ENCODE measurements around the gene SLC13A1.
"Not testable (repeated sequence)": the region's sequence is repeated elsewhere in the genome, so short reads cannot be mapped to it uniquely, and the experiment has no call there.

SLC13A1 gene

DNA sequence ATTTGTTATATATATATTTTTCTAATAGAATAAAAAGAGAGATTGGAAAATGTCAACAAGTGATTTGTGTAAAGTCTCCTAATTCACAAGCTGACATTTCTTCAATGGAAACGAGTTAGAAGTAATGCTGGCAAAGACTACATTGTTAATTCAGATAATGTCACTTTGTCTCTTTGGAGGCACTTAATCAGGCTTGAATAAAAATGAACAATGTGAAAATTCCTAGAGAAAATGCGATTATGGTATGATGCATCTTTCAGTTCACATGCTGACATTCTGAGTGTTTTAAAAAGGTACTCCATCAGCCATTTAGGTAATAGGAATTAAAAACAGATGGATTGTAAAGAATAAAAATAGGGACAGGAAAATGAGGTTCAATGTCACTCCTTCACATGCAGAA lies 100.1 kb downstream of the SLC13A1 start:
- TF ChIP-seq, protein P1, sequence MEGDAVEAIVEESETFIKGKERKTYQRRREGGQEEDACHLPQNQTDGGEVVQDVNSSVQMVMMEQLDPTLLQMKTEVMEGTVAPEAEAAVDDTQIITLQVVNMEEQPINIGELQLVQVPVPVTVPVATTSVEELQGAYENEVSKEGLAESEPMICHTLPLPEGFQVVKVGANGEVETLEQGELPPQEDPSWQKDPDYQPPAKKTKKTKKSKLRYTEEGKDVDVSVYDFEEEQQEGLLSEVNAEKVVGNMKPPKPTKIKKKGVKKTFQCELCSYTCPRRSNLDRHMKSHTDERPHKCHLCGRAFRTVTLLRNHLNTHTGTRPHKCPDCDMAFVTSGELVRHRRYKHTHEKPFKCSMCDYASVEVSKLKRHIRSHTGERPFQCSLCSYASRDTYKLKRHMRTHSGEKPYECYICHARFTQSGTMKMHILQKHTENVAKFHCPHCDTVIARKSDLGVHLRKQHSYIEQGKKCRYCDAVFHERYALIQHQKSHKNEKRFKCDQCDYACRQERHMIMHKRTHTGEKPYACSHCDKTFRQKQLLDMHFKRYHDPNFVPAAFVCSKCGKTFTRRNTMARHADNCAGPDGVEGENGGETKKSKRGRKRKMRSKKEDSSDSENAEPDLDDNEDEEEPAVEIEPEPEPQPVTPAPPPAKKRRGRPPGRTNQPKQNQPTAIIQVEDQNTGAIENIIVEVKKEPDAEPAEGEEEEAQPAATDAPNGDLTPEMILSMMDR (IDR thresholded peaks at IDR 0.05; ENCODE audit: low read depth, low read length), result no peak
- DNase-seq (ENCODE audit: extremely low read depth, low read depth), result no peak

DNA sequence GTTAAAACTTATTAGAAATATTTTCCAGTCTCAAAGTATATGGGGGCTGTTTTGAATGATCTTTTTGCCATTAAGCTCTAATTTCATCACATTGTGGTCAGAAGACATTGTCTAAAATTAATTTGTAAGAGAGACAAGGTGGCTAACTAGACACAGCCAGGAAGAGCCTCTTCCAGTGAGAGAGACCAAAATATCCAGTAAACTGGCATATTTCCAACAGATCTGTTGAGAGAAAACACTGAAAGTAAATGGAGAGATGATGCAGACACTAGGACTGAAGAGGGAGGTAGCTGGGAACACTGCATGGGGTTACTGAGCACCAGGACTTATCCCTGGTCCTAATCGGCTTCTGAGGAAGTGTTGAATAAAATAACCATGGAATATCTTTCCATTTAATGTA lies 102.8 kb downstream of the SLC13A1 start:
- DNase-seq (ENCODE audit: extremely low read depth, low read depth), result no peak
- TF ChIP-seq, protein P1 (IDR thresholded peaks at IDR 0.05; ENCODE audit: low read depth, low read length), result no peak

DNA sequence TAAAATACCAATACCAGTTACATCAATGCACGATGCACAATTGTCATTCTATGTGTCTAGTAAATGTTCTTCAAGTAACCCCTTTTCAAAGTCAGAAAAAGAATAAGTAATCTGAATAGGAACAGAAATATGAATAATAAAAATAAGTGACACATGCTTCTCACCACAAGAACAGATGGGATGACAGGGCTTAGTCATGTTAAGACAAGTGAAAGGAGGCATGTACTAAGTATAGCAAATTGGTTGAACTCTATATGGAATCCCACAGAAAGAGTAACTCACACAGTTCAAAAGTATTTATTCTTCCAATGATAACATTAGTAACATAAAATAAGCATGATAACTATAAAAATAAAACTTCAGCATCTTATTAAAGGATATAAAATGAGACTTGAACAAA lies 103.3 kb downstream of the SLC13A1 start:
- TF ChIP-seq, protein P1 (IDR thresholded peaks at IDR 0.05; ENCODE audit: low read depth, low read length), result no peak
- no peak for DNase-seq (ENCODE audit: extremely low read depth, low read depth)

DNA sequence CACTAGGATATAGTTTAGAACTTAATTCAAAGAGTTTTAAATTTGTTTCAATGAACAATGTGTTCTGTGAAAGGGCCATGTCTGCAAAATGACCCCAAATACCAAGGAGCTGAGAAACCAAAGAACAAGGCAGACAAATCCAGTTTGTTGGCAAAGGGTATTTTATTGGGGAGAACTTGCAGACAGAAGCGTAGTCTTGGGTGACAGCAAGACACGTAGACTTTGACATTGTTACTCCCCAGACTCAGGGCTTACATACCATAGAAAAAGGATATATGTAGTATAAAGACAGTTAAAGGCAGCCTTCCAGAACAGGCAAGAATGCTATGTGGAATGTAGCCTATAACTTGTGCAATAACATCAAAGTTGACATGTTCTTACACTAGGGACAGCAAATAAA lies 109.3 kb downstream of the SLC13A1 start:
- TF ChIP-seq, protein P1 (IDR thresholded peaks at IDR 0.05; ENCODE audit: low read depth, low read length), result no peak
- no peak for DNase-seq (ENCODE audit: extremely low read depth, low read depth)

DNA sequence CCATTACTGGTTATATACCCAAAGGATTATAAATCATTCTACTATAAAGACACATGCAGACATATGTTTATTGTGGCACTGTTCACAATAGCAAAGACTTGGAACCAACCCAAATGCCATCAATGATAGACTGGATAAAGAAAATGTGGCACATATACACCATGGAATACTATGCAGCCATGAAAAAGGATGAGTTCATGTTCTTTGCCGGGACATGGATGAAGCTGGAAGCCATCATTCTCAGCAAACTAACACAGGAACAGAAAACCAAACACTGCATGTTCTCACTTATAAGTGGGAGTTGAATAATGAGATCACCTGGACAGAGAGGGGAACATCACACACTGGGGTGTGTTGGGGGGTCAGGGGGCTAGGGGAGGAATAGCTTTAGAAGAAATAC lies 112.9 kb downstream of the SLC13A1 start:
- not testable (repeated sequence) for DNase-seq (ENCODE audit: extremely low read depth, low read depth)

DNA sequence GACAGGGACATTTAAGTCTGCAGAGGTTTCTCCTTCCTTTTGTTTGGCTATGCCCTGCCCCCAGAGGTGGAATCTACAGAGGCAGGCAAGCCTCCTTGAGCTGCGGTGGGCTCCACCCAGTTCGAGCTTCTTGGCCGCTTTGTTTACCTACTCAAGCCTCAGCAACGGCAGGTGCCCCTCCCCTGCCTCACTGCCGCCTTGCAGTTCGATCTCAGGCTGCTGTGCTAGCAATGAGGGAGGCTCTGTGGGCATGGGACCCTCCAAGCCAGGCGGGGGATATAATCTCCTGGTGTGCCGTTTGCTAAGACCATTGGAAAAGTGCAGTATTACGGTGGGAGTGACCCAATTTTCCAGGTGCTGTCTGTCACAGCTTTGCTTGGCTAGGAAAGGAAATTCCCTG lies 114.9 kb downstream of the SLC13A1 start:
- not testable (repeated sequence) for DNase-seq (ENCODE audit: extremely low read depth, low read depth)

DNA sequence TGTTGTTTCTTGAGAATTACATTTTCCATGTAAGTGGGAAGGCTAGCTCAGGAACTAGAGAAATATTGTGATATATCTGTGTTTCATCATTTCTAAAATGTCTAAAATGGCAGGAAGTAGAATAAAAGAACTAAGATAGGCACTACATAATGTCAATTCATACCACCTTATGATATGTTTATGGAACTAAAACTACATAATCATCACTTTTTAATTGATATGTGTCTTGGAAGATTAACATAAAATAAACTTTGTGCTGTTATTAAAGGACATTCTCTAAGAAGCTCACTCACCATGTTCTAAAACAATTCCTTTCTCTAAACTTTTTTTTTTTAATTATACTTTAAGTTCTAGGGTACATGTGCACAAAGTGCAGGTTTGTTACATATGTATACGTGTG lies 120.7 kb downstream of the SLC13A1 start:
- TF ChIP-seq, protein P1 (IDR thresholded peaks at IDR 0.05; ENCODE audit: low read depth, low read length), result no peak

DNA sequence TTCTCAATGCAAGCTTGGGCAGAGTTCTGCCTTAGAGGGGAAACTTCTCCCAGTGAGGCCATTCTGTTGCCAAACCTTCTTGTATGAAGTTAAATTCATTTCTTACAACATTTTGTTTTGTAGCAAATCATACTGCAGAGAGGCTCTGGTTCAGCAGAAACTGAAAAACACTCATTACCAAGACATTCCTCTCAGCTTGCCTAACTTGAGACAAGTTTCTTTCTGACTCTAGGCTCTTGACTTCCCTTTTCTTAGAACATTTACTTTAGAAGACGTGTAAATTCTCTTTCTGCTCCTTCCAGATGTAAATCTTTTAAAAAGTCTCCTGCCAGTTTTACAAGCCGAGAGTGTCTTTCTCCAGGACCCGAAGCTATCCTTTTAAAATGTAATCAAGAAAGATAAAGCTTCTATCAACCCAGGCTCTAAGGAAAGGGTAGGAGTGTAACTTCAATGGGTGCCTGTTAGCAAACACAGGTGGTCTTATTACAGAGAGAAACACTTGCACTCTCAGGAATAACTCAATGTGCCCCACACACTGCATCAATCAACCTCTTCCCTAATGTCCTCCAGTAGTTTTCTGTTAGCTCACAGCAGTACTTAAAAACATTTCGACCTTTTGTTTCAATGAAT lies 123.8 kb downstream of the SLC13A1 start:
- TF ChIP-seq, protein P1 (IDR thresholded peaks at IDR 0.05; ENCODE audit: low read depth, low read length), result no peak
- no peak for DNase-seq (ENCODE audit: extremely low read depth, low read depth)

More for the DNA sequence above, 120.7 kb downstream of the SLC13A1 start:
- DNase-seq (ENCODE audit: extremely low read depth, low read depth), result no peak
